Endothelial cell of umbilical vein (primary cell): Measurements from ENCODE around the gene TMEM233. TPM values are rescaled to one million over a fixed set of nuclear protein-coding genes. Genes with fewer than 3 reads are reported as not detected.

Source experiments
- BruUV-seq: library from RNA; stranded (reverse); fragments of 400-500 nt; replicated peaks from 2 replicates; lab custom pipeline; 2021; lab: Mats Ljungman, UMichigan
- CTCF ChIA-PET: fragments of 300-600, 350-600 bp; sonication (Branson Sonifier 250); formaldehyde crosslinking; loops from one replicate; lab custom pipeline; 2021; ENCODE audit warnings: antibody characterized with exemption, inconsistent platforms; lab: Charles Lee
- POLR2A ChIA-PET: fragments of 300-600, 350-600 bp; sonication (Branson Sonifier 250); formaldehyde crosslinking; loops from one replicate; lab custom pipeline; 2021; ENCODE audit warnings: antibody characterized with exemption, inconsistent platforms; lab: Charles Lee
- DNase-seq: peaks from one replicate; pipeline ENCODE4 v3.0.0-alpha.2; 2011; ENCODE audit warnings: low read depth, low spot score
- FAIRE-seq: peaks from 2 replicates; lab custom pipeline; 2011; peaks lifted over from hg19 to GRCh38; lab: Jason Lieb, UNC
- H2AFZ ChIP-seq: 2 replicates; pipeline ENCODE4 v1.6.0; 2012; ENCODE audit warnings: low read depth, low read length, control low read depth, inconsistent platforms
- H3K27ac ChIP-seq: 2 replicates; pipeline ENCODE4 v1.5.1; 2011; ENCODE audit warnings: low read depth, mild to moderate bottlenecking, control low read depth, low read length, moderate library complexity; ENCODE audit not compliant: insufficient read depth
- H3K27me3 ChIP-seq, 2 experiments: 2 replicates each; pipeline versions ENCODE4 v1.6.0 to v1.6.1; 2011; ENCODE audit warnings: low read length in 2 of 2, mixed read lengths in 1 of 2; ENCODE audit not compliant: control insufficient read depth in 2 of 2, insufficient read depth in 2 of 2
- H3K36me3 ChIP-seq, 2 experiments: 2 replicates in 1 of 2; 3 replicates in 1 of 2; pipeline ENCODE4 v1.5.1; 2011; ENCODE audit warnings: low read length in 2 of 2, mild to moderate bottlenecking in 1 of 2, moderate library complexity in 1 of 2; ENCODE audit not compliant: control insufficient read depth in 2 of 2, insufficient read depth in 2 of 2; ENCODE audit errors: extremely low read depth in 1 of 2
- H3K4me1 ChIP-seq: 3 replicates; pipeline ENCODE4 v1.5.1; 2011; ENCODE audit warnings: mild to moderate bottlenecking, low read length; ENCODE audit not compliant: control insufficient read depth, insufficient read depth; ENCODE audit errors: extremely low read depth
- H3K4me2 ChIP-seq: 2 replicates; pipeline ENCODE4 v1.6.1; 2011; ENCODE audit warnings: low read length, control low read depth, mixed read lengths; ENCODE audit not compliant: insufficient read depth
- H3K4me3 ChIP-seq, 3 experiments: fragments of 200-600 bp in 1 of 3; sonication (generic), shearing (Covaris generic) in 1 of 3; replicated peaks in 1 of 3; 2 replicates each; pipeline ENCODE4 v1.5.1; 2011 to 2016; ENCODE audit warnings: control low read depth in 3 of 3, low read length in 3 of 3, mild to moderate bottlenecking in 2 of 3, inconsistent platforms in 1 of 3, low read depth in 1 of 3, moderate library complexity in 1 of 3; ENCODE audit not compliant: insufficient read depth in 1 of 3
- H3K79me2 ChIP-seq: 2 replicates; pipeline ENCODE4 v1.6.0; 2012; ENCODE audit warnings: low read length, inconsistent platforms; ENCODE audit not compliant: control insufficient read depth, insufficient read depth
- H3K9ac ChIP-seq: replicated peaks from 2 replicates; pipeline ENCODE3; 2011; ENCODE audit warnings: low read length, control low read depth; ENCODE audit not compliant: insufficient read depth; ENCODE audit errors: extremely low read depth
- H3K9me1 ChIP-seq: replicated peaks from 3 replicates; pipeline ENCODE4 v1.6.0; 2011; ENCODE audit warnings: mild to moderate bottlenecking, low read length; ENCODE audit not compliant: control insufficient read depth, insufficient read depth; ENCODE audit errors: extremely low read depth
- H3K9me3 ChIP-seq: replicated peaks from 2 replicates; pipeline ENCODE4 v1.5.1; 2012; ENCODE audit warnings: low read length, inconsistent platforms; ENCODE audit not compliant: control insufficient read depth, insufficient read depth
- H4K20me1 ChIP-seq: replicated peaks from 2 replicates; pipeline ENCODE3; 2011; ENCODE audit warnings: mild to moderate bottlenecking, low read length; ENCODE audit not compliant: control insufficient read depth, insufficient read depth; ENCODE audit errors: extremely low read depth
- CTCF ChIP-seq, 2 donors: IDR thresholded peaks; 1 replicate in 1 of 2; 2 replicates in 1 of 2; pipeline ENCODE4 v1.5.1; 2011; ENCODE audit warnings: low read length in 2 of 2, mild to moderate bottlenecking in 2 of 2, moderate library complexity in 2 of 2, control low read depth in 1 of 2, inconsistent platforms in 1 of 2, low read depth in 1 of 2; ENCODE audit not compliant: insufficient read depth in 1 of 2; ENCODE audit errors: extremely low read depth in 1 of 2
- EZH2 ChIP-seq: IDR thresholded peaks from 2 replicates; pipeline ENCODE4 v1.6.1; 2012; ENCODE audit warnings: borderline replicate concordance, low read depth, mild to moderate bottlenecking, moderate library complexity, low read length, inconsistent platforms; ENCODE audit not compliant: severe bottlenecking
- FOS ChIP-seq: IDR thresholded peaks from 2 replicates; pipeline ENCODE4 v1.6.1; 2011; ENCODE audit warnings: mild to moderate bottlenecking, low read length, moderate library complexity, borderline replicate concordance; ENCODE audit not compliant: insufficient read depth
- GATA2 ChIP-seq: IDR thresholded peaks from 2 replicates; pipeline ENCODE4 v1.7.0; 2011; ENCODE audit warnings: low read depth, mild to moderate bottlenecking, moderate library complexity, mixed read lengths, low read length; ENCODE audit not compliant: insufficient read length, insufficient read depth
- JUN ChIP-seq: IDR thresholded peaks from 2 replicates; pipeline ENCODE4 v1.6.1; 2011; ENCODE audit warnings: borderline replicate concordance, low read depth; ENCODE audit not compliant: insufficient read length, insufficient read depth
- MAX ChIP-seq: IDR thresholded peaks from 2 replicates; pipeline ENCODE4 v1.6.1; 2011; ENCODE audit not compliant: insufficient read depth, insufficient read length
- MYC ChIP-seq: IDR thresholded peaks from one replicate; pipeline ENCODE4 v1.6.1; 2011; ENCODE audit warnings: mild to moderate bottlenecking, low read depth, low read length
- POLR2A ChIP-seq: IDR thresholded peaks from 2 replicates; pipeline ENCODE4 v1.6.1; 2012; ENCODE audit warnings: low read depth, mild to moderate bottlenecking, control low read depth, low read length
- POLR2AphosphoS5 ChIP-seq: IDR thresholded peaks from 2 replicates; pipeline ENCODE4 v1.6.1; 2012; ENCODE audit warnings: low read depth, mild to moderate bottlenecking, control low read depth, low read length, moderate library complexity; ENCODE audit not compliant: insufficient read depth
- dilution Hi-C: fragments of 300-500 bp; cut with MboI; formaldehyde crosslinking; loops from one replicate; pipeline ENCODE4 v1.15.0; 2019; ENCODE audit warnings: low sequenced_read_pairs; ENCODE audit not compliant: extremely low pct_ligation_motif_present
- intact Hi-C: fragments of 100-400 bp; cut with micrococcal nuclease; formaldehyde crosslinking; loops from one replicate; pipeline ENCODE4 v1.10.0; 2022
- polyA plus RNA-seq, 4 experiments: library from polyadenylated mRNA; depleted of rRNA in 3 of 4; stranded (reverse) in 3 of 4; unstranded in 1 of 4; fragments of >200 nt; gene quantifications; 2 replicates each; pipeline versions ENCODE4 v1.2.1 to v1.2.3, GENCODE V29; 2011 to 2012; ENCODE audit warnings: missing spikeins in 1 of 4
- total RNA-seq: library from RNA; stranded (reverse); gene quantifications from 2 replicates; pipeline ENCODE4 v1.2.3, GENCODE V29; 2021

Gene TMEM233
- total and polyA plus RNA-seq, 2 donors (not counting 3 experiments of a cell fraction or from before 2014, with no cell fraction given): 0.01 TPM; not detected in 1

GRCh38 chr12:119686355-119686754 lies 92.8 kb downstream of the TMEM233 start:
- dilution Hi-C loops (no loop called here), intact Hi-C loops (no loop called here)
- no peak overlapping the region for H3K4me3 ChIP-seq
- H2AFZ ChIP-seq: no peak overlapping the region
- ChIA-PET POLR2A (interaction anchor here (0.6 kb wide), 1 partner anchor 9 kb away, joined by 3 read pairs; no protein-coding TSS in a partner anchor), CTCF (interaction anchor here (0.9 to 2.4 kb wide), 3 partner anchors 14 to 95 kb away, joined by 3 to 10 read pairs (median 6); partner anchors contain the start of gene PRKAB1)
- no peaks in the 10 kb centered on the region for H3K9me1 ChIP-seq
- H3K9me3 ChIP-seq: no peaks in the 10 kb centered on the region
- H3K27me3 ChIP-seq: no peaks in the 10 kb centered on the region
- FAIRE-seq: no peak
- no peak overlapping the region for H3K9ac ChIP-seq
- no peak overlapping the region for H3K27ac ChIP-seq
- no peaks in the 10 kb centered on the region for H3K79me2 ChIP-seq
- peaks cover 0 to 2% of the 10 kb centered on the region in 2 experiments for H3K36me3 ChIP-seq
- no peak for DNase-seq
- no peak overlapping the region for H3K4me2 ChIP-seq
- TF ChIP-seq POLR2A (no peak), GATA2 (no peak)
- BruUV-seq: no TSS peak
- no peaks in the 10 kb centered on the region for H3K4me1 ChIP-seq
- H4K20me1 ChIP-seq: no peaks in the 10 kb centered on the region

DNA sequence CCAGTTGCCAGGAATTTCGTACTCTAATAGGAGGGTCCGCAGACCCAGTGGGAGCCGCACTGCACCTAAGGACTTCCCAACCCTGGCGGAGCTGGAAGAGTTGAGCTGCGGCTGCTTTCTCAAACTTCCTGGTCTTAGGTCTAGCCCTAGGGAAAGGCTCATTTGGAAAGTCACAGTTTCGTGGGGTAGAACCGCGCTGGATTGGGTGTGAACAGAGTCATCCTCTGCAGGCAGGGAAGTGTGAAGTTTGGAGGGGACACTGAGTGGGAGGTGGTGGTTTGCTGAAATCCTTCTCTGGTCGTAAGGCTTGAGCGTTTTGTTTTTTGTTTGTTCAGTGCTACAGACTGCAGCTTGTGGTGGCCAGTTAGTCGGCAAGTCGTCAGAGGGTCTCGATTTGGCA lies 93.2 kb downstream of the TMEM233 start:
- Histone ChIP-seq H3K4me3 (no peak overlapping the region), H3K9ac (no peak overlapping the region), H3K4me1 (peaks cover 3% of the 10 kb centered on the region), H3K9me1 (no peaks in the 10 kb centered on the region), H2AFZ (no peak overlapping the region), H3K9me3 (no peaks in the 10 kb centered on the region), H3K4me2 (no peak overlapping the region), H3K27ac (no peak overlapping the region), H3K36me3 (peaks cover 0 to 2% of the 10 kb centered on the region in 2 experiments), H4K20me1 (no peaks in the 10 kb centered on the region), H3K79me2 (no peaks in the 10 kb centered on the region), H3K27me3 (no peaks in the 10 kb centered on the region)
- BruUV-seq: TSS peak; percentile 27
- ChIA-PET CTCF (interaction anchor here (0.9 to 2.4 kb wide), 3 partner anchors 15 to 94 kb away, joined by 3 to 10 read pairs (median 6); partner anchors contain the start of gene PRKAB1), POLR2A (interaction anchor here (0.6 kb wide), 1 partner anchor 9 kb away, joined by 3 read pairs; no protein-coding TSS in a partner anchor)
- intact Hi-C loops (no loop called here), dilution Hi-C loops (no loop called here)
- DNase-seq: no peak
- TF ChIP-seq GATA2 (no peak), JUN (no peak), POLR2A (no peak), MAX (no peak), CTCF (IDR thresholded peaks at IDR 0.05; ENCODE audit: extremely low read depth in 1 of 2, insufficient read depth in 1 of 2, low read depth in 1 of 2, low read length in 2 of 2) (no peak), FOS (no peak), EZH2 (no peak), POLR2AphosphoS5 (no peak), MYC (no peak)
- FAIRE-seq: no peak
